Neural cell (in vitro differentiated cells): Measurements from ENCODE around the gene FCN1. TPM values are rescaled to one million over a fixed set of nuclear protein-coding genes. Genes with fewer than 3 reads are reported as not detected.

Source experiments
- H2AFZ ChIP-seq: fragments of 200-600, 300-800 bp; sonication (generic), shearing (Covaris generic); 2 replicates; pipeline ENCODE4 v1.6.0; 2014; ENCODE audit warnings: low read depth, mild to moderate bottlenecking, antibody characterized with exemption, low read length, moderate library complexity
- H3F3A ChIP-seq: fragments of 200-600 bp; shearing (Covaris generic); 2 replicates; pipeline ENCODE4 v1.6.1; 2016; ENCODE audit warnings: mild to moderate bottlenecking, moderate library complexity, mixed read lengths, antibody characterized with exemption, low read length; ENCODE audit not compliant: insufficient read depth, poor library complexity, severe bottlenecking
- H3K27ac ChIP-seq: fragments of 200-600, 300-800 bp; sonication (generic), shearing (Covaris generic); 2 replicates; pipeline ENCODE4 v1.5.1; 2014; ENCODE audit warnings: mild to moderate bottlenecking, low read length, moderate library complexity
- H3K27me3 ChIP-seq: fragments of 300-800, 200-600 bp; sonication (generic), shearing (Covaris generic); 2 replicates; pipeline ENCODE4 v1.6.0; 2014; ENCODE audit warnings: mild to moderate bottlenecking, low read depth, low read length, moderate library complexity; ENCODE audit not compliant: insufficient read depth
- H3K36me3 ChIP-seq: fragments of 300-800, 200-600 bp; sonication (generic), shearing (Covaris generic); 2 replicates; pipeline ENCODE4 v1.5.1; 2014; ENCODE audit warnings: mild to moderate bottlenecking, antibody characterized with exemption, low read length, moderate library complexity; ENCODE audit not compliant: insufficient read depth
- H3K4me2 ChIP-seq: fragments of 300-800, 200-600 bp; sonication (generic), shearing (Covaris generic); 2 replicates; pipeline ENCODE4 v1.6.0; 2014; ENCODE audit warnings: mild to moderate bottlenecking, low read length
- H3K4me3 ChIP-seq: fragments of 300-800, 200-600 bp; sonication (generic), shearing (Covaris generic); 2 replicates; pipeline ENCODE4 v1.5.1; 2014; ENCODE audit warnings: mild to moderate bottlenecking, low read length, moderate library complexity
- H3K79me2 ChIP-seq: fragments of 200-600 bp; shearing (Covaris generic); replicated peaks from 2 replicates; pipeline ENCODE4 v1.6.0; 2014; ENCODE audit warnings: mild to moderate bottlenecking, low read length, moderate library complexity; ENCODE audit not compliant: insufficient read depth
- H3K9ac ChIP-seq: fragments of 300-800, 200-600 bp; sonication (generic), shearing (Covaris generic); 2 replicates; pipeline ENCODE4 v1.6.1; 2016; ENCODE audit warnings: mild to moderate bottlenecking, low read length, mixed read lengths
- H3K9me2 ChIP-seq: fragments of 200-600 bp; shearing (Covaris generic); 2 replicates; pipeline ENCODE4 v1.6.1; 2016; ENCODE audit warnings: mild to moderate bottlenecking, low read length, mixed read lengths; ENCODE audit not compliant: insufficient read depth
- H3K9me3 ChIP-seq: fragments of 200-600, 300-800 bp; sonication (generic), shearing (Covaris generic); 2 replicates; pipeline ENCODE4 v1.6.1; 2016; ENCODE audit warnings: mild to moderate bottlenecking, mixed run types, low read length, moderate library complexity, mixed read lengths
- H4K20me1 ChIP-seq: fragments of 200-600 bp; shearing (Covaris generic); 2 replicates; pipeline ENCODE4 v1.6.1; 2016; ENCODE audit warnings: mild to moderate bottlenecking, mixed run types; ENCODE audit not compliant: insufficient read depth
- EP300 ChIP-seq: fragments of 450-650 bp; conservative IDR thresholded peaks from 2 replicates; pipeline ENCODE4 v1.6.1; 2014; ENCODE audit warnings: antibody characterized with exemption, mild to moderate bottlenecking, moderate library complexity; ENCODE audit not compliant: poor library complexity, severe bottlenecking
- EZH2 ChIP-seq: fragments of 200-600, 300-800 bp; shearing (Covaris generic), sonication (generic); IDR thresholded peaks from 2 replicates; pipeline ENCODE4 v1.6.1; 2014; ENCODE audit warnings: antibody characterized with exemption, low read length, borderline replicate concordance, mild to moderate bottlenecking; ENCODE audit not compliant: insufficient read depth, poor library complexity, severe bottlenecking
- MXI1 ChIP-seq: fragments of 450-650 bp; conservative IDR thresholded peaks from 2 replicates; pipeline ENCODE4 v1.6.1; 2014; ENCODE audit warnings: antibody characterized with exemption, mild to moderate bottlenecking; ENCODE audit not compliant: poor library complexity, severe bottlenecking
- POLR2AphosphoS5 ChIP-seq: IDR thresholded peaks from 2 replicates; pipeline ENCODE4 v1.6.1; 2012
- RAD21 ChIP-seq: fragments of 450-650 bp; conservative IDR thresholded peaks from 2 replicates; pipeline ENCODE4 v1.6.1; 2014; ENCODE audit warnings: antibody characterized with exemption, mild to moderate bottlenecking, moderate library complexity
- SMC3 ChIP-seq: fragments of 450-650 bp; conservative IDR thresholded peaks from 2 replicates; pipeline ENCODE4 v1.6.1; 2014; ENCODE audit warnings: antibody characterized with exemption, mild to moderate bottlenecking, moderate library complexity; ENCODE audit not compliant: poor library complexity
- TAF1 ChIP-seq: IDR thresholded peaks from 2 replicates; pipeline ENCODE4 v1.6.1; 2012; ENCODE audit warnings: low read depth
- polyA plus RNA-seq: library from polyadenylated mRNA; depleted of rRNA; stranded (reverse); fragments of >200 nt; gene quantifications from 2 replicates; pipeline ENCODE4 v1.2.3, GENCODE V29; 2014
- TF ChIP-seq, protein P1 (sequence below): fragments of 450-650 bp; IDR thresholded peaks from 2 replicates; pipeline ENCODE4 v1.5.1; 2014; ENCODE audit warnings: antibody characterized with exemption, mild to moderate bottlenecking, moderate library complexity; ENCODE audit not compliant: poor library complexity, severe bottlenecking
- TF ChIP-seq, protein P2 (sequence below): IDR thresholded peaks from 2 replicates; pipeline ENCODE4 v1.6.1; 2012; ENCODE audit warnings: borderline replicate concordance

The FCN1 gene
- polyA plus RNA-seq, 1 donor from 2014 or later = not detected

- no peak overlapping the region for H3K4me2 ChIP-seq
- no peaks in the 10 kb centered on the region for H4K20me1 ChIP-seq
- H3K9me2 ChIP-seq = no peaks in the 10 kb centered on the region
- TF ChIP-seq TAF1 (no peak), MXI1 (no peak), EZH2 (no peak), SMC3 (no peak), EP300 (no peak), POLR2AphosphoS5 (no peak)
- TF ChIP-seq, protein P1, sequence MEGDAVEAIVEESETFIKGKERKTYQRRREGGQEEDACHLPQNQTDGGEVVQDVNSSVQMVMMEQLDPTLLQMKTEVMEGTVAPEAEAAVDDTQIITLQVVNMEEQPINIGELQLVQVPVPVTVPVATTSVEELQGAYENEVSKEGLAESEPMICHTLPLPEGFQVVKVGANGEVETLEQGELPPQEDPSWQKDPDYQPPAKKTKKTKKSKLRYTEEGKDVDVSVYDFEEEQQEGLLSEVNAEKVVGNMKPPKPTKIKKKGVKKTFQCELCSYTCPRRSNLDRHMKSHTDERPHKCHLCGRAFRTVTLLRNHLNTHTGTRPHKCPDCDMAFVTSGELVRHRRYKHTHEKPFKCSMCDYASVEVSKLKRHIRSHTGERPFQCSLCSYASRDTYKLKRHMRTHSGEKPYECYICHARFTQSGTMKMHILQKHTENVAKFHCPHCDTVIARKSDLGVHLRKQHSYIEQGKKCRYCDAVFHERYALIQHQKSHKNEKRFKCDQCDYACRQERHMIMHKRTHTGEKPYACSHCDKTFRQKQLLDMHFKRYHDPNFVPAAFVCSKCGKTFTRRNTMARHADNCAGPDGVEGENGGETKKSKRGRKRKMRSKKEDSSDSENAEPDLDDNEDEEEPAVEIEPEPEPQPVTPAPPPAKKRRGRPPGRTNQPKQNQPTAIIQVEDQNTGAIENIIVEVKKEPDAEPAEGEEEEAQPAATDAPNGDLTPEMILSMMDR = no peak
- no peak overlapping the region for H3K4me3 ChIP-seq
- no peaks in the 10 kb centered on the region for H3K79me2 ChIP-seq
- no peaks in the 10 kb centered on the region for H3K36me3 ChIP-seq
- H3K27ac ChIP-seq = no peak overlapping the region
- H3F3A ChIP-seq = no peaks in the 10 kb centered on the region
- H3K9me3 ChIP-seq = no peaks in the 10 kb centered on the region
- no peaks in the 10 kb centered on the region for H3K27me3 ChIP-seq
- no peak overlapping the region for H3K9ac ChIP-seq
- H2AFZ ChIP-seq = no peak overlapping the region
Observed at GRCh38 chr9:134959971-134960310, 42.2 kb upstream of the FCN1 start.

- H3K9me2 ChIP-seq = no peaks in the 10 kb centered on the region
Observed at GRCh38 chr9:134959126-134959970, 41.6 kb upstream of the FCN1 start.

More at GRCh38 chr9:134959126-134959970, 41.6 kb upstream of the FCN1 start:
- H3K4me3 ChIP-seq = no peak overlapping the region
- H3K9ac ChIP-seq = no peak overlapping the region
- H3K79me2 ChIP-seq = no peaks in the 10 kb centered on the region
- no peaks in the 10 kb centered on the region for H4K20me1 ChIP-seq
- no peaks in the 10 kb centered on the region for H3K27me3 ChIP-seq
- no peaks in the 10 kb centered on the region for H3F3A ChIP-seq
- no peak overlapping the region for H2AFZ ChIP-seq
- TF ChIP-seq, protein P1 = no peak
- no peak for TF ChIP-seq MXI1
- TF ChIP-seq, protein P2, sequence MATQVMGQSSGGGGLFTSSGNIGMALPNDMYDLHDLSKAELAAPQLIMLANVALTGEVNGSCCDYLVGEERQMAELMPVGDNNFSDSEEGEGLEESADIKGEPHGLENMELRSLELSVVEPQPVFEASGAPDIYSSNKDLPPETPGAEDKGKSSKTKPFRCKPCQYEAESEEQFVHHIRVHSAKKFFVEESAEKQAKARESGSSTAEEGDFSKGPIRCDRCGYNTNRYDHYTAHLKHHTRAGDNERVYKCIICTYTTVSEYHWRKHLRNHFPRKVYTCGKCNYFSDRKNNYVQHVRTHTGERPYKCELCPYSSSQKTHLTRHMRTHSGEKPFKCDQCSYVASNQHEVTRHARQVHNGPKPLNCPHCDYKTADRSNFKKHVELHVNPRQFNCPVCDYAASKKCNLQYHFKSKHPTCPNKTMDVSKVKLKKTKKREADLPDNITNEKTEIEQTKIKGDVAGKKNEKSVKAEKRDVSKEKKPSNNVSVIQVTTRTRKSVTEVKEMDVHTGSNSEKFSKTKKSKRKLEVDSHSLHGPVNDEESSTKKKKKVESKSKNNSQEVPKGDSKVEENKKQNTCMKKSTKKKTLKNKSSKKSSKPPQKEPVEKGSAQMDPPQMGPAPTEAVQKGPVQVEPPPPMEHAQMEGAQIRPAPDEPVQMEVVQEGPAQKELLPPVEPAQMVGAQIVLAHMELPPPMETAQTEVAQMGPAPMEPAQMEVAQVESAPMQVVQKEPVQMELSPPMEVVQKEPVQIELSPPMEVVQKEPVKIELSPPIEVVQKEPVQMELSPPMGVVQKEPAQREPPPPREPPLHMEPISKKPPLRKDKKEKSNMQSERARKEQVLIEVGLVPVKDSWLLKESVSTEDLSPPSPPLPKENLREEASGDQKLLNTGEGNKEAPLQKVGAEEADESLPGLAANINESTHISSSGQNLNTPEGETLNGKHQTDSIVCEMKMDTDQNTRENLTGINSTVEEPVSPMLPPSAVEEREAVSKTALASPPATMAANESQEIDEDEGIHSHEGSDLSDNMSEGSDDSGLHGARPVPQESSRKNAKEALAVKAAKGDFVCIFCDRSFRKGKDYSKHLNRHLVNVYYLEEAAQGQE = no peak
- TF ChIP-seq POLR2AphosphoS5 = no peak
- TF ChIP-seq EZH2 = no peak
- TF ChIP-seq EP300 = no peak
- no peak for TF ChIP-seq SMC3
- no peak for TF ChIP-seq TAF1
- no peak for TF ChIP-seq RAD21
- no peak overlapping the region for H3K4me2 ChIP-seq
- H3K36me3 ChIP-seq = no peaks in the 10 kb centered on the region
- H3K9me3 ChIP-seq = no peaks in the 10 kb centered on the region
- H3K27ac ChIP-seq = no peak overlapping the region
